CD4-positive, alpha-beta T cell treated with Interleukin-17A for 1 hour (primary cell): ENCODE data around the gene PRPS2.

Experiments used
- DNase-seq: peaks from one replicate; pipeline ENCODE4 v3.0.0-alpha.2; 2020

Gene PRPS2

GRCh38 chrX:12817528-12817927 lies 26.3 kb downstream of the PRPS2 start:
- no peak for DNase-seq

GRCh38 chrX:12819222-12819621 lies 28.0 kb downstream of the PRPS2 start:
- DNase-seq: no peak

- DNase-seq: no peak
Observed at GRCh38 chrX:12820737-12821136, 29.5 kb downstream of the PRPS2 start.

GRCh38 chrX:12824944-12825343 lies 33.7 kb downstream of the PRPS2 start:
- no peak for DNase-seq

DNA sequence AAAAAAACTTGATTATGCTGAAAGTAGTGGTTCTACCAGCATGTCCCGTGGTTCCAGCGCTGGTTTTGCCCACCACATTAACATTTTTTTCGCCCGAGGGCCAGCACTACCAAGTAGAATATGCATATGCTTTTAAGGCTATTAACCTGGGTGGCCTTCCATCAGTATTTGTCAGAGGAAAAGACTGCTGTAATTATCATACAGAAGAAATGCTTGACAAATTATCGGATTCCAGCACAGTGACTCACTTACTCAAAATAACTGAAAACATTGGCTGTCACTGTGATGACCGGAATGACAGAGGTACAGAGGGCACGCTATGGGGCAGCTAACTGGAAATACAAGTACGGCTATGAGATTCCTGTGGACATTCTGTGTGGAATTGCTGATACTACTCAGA lies 34.6 kb downstream of the PRPS2 start:
- no peak for DNase-seq

DNA sequence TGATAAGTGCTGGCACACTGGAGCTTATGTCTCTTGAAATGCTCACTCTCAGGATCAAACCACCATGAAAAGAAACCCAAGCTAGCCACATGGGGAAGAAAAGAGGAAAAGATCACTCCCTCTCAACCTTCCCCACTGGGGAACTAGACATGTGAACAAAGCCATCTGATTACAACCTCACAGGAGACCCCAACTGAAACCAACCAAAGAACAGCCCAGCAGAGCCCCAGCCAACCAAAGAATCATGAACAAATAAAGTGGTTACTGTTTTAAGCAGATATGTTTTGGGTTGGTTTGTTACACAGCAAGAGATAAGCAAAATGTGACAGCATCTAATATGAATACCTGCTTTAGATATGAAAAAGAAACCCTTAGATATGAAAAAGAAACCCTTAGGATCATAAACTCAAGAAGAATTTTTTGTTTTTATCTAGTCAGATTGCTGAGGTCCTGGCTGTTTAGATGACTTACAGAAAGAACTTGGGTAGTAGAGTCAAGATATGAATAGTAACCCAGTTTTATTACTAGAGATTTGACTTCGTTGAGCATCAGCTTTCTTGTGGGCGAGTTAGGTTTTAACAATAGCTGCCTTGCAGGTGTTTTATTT lies 52.0 kb downstream of the PRPS2 start:
- no peak for DNase-seq

DNA sequence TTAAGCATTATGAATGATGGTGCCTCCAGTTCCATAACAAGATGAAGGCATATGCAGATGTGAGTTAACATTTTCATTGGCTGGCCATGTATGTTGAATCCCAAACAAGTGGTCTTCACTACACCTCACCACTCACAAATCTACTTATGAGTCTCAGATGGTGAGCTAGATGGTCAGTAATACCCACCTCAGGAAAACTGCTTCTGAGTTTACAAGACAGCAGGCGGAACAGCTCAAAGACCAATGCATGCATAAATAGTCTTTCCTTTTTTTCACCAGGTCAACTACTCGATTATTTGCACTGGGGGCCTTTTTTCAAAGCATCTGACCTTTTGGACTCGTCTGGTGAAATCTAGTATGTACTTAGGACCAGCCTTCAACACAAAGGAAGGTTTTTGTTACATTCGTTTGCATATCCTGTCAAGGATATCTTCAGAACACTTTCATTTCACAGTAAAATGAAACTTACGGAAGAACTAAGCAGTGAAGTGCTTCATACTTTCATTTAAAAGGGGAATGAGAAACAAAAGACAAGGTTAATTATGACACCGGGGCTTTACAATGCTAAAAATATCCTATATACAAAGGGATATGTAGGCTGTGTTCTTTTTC lies 52.6 kb downstream of the PRPS2 start:
- DNase-seq: no peak

- DNase-seq: no peak
Observed at GRCh38 chrX:12844319-12844718, 53.1 kb downstream of the PRPS2 start.

DNA sequence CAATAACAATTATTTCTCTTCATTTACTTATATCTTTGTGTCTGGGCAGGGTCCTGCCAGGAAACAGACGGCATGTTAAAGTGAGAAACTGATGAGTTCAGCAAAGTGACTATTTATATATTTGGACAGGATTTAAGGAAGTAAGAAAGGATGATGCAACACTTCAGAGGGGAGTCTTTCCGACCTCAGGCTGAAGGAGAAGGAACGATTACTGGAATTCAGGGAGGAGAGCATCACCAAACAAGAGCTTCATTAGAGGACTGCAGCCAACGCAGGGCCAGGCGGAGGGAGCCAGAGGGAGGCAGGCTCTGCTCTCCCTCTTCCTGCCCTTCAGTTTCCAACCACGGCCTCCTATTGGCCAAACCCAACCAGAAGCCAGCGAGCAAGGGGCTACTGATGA lies 74.1 kb downstream of the PRPS2 start:
- DNase-seq: no peak

- no peak for DNase-seq
Observed at GRCh38 chrX:12866451-12867377, 75.5 kb downstream of the PRPS2 start, which contains the start of gene TLR7. Gene TLR7 (plus strand): TSS chrX:12867072. CDS start chrX:12867579, 507 bp downstream.

GRCh38 chrX:12867685-12868084 lies 76.5 kb downstream of the PRPS2 start:
- no peak for DNase-seq

DNA sequence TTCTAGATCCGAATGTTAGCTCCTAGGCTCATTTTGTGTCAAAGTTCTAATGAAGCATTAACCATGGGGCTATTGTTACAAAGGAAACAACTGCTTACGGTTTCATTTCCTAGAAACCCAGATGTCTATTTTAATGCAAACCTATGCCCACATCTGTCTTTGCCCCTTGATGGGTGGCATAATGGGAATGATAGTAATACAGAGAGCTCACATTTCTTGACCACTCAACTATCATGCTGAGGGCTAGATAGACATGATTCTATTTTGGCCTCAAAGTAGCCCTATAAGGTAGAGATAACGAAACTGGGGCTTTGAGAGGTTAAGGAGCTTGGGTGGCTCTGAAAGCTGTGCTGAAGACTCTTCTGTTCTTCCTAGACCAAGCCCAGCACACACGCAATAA lies 77.5 kb downstream of the PRPS2 start:
- no peak for DNase-seq

GRCh38 chrX:12871257-12871656 lies 80.0 kb downstream of the PRPS2 start:
- DNase-seq: no peak

DNA sequence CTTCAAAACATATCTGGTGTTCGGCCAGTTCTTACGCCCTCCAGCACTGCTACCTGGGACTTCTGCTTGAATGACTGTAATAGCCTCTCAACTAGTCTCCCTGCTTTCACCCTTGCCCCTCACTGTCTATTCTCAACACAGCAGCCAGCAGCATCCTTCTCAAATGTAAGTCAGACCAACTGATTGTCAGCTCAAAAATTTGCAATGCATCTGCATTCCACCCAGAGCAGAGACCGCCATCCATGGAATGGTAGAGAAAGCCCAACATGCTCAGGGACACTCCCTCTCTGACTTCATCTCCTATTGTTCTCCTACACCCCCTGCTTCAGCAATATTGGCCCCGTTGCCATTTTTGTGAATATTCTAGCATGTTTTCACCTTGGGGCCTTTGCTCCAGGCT lies 81.5 kb downstream of the PRPS2 start:
- DNase-seq: no peak
